Thyroid gland (tissue), 4 donors: ENCODE data around the gene GRIK4.

Experiments used
- CTCF ChIP-seq, 6 experiments: fragments of 200-600 bp in 3 of 6; fragments of 450-650 bp in 3 of 6; sonication (generic) in 3 of 6; IDR thresholded peaks; one replicate each; pipeline ENCODE4 v1.5.1; 2016 to 2019; ENCODE audit warnings: antibody characterized with exemption in 6 of 6, mild to moderate bottlenecking in 2 of 6, inconsistent platforms in 1 of 6, moderate library complexity in 1 of 6
- POLR2A ChIP-seq, 2 donors: fragments of 450-650 bp; IDR thresholded peaks; one replicate each; pipeline ENCODE4 v1.6.1; 2017; ENCODE audit warnings: antibody characterized with exemption in 2 of 2, mild to moderate bottlenecking in 2 of 2, moderate library complexity in 1 of 2

- TF ChIP-seq CTCF (IDR thresholded peaks at IDR 0.05) = no peak
- no peak for TF ChIP-seq POLR2A (IDR thresholded peaks at IDR 0.05)
Observed at GRCh38 chr11:120595557-120595956, 84.0 kb downstream of the GRIK4 start.
